ENCODE measurements around the gene HOXA6.

GRCh38 chr7:27103489-27104226, 43.9 kb downstream of the HOXA6 start:
- TF ChIP-seq CTCF (IDR thresholded peaks at IDR 0.05): no peak
- no peak for TF ChIP-seq POLR2A (IDR thresholded peaks at IDR 0.05)

All from lower leg skin (tissue), 3 donors.